Measurements from ENCODE around the gene DSCAM.

Gene DSCAM

GRCh38 chr21:40683349-40683748, 163.6 kb downstream of the DSCAM start:
- DNase-seq (ENCODE audit: low read depth, low spot score), result no peak
- H3K4me3 ChIP-seq (ENCODE audit: low read length), result no peak overlapping the region

GRCh38 chr21:40681164-40681859, 165.6 kb downstream of the DSCAM start:
- no peak for DNase-seq (ENCODE audit: low read depth, low spot score)
- no peak overlapping the region for H3K4me3 ChIP-seq (ENCODE audit: low read length)

- DNase-seq (ENCODE audit: low read depth, low spot score), result no peak
- no peak overlapping the region for H3K4me3 ChIP-seq (ENCODE audit: low read length)
Observed at GRCh38 chr21:40680311-40680710, 166.6 kb downstream of the DSCAM start.

- no peak overlapping the region for H3K4me3 ChIP-seq (ENCODE audit: low read length)
- no peak for DNase-seq (ENCODE audit: low read depth, low spot score)
Observed at GRCh38 chr21:40678681-40679284, 168.2 kb downstream of the DSCAM start.

- DNase-seq (ENCODE audit: low read depth, low spot score), result no peak
- no peak overlapping the region for H3K4me3 ChIP-seq (ENCODE audit: low read length)
Observed at GRCh38 chr21:40675017-40675416, 171.9 kb downstream of the DSCAM start.

GRCh38 chr21:40672602-40673001, 174.4 kb downstream of the DSCAM start:
- H3K4me3 ChIP-seq (ENCODE audit: low read length), result no peak overlapping the region
- no peak for DNase-seq (ENCODE audit: low read depth, low spot score)

- DNase-seq (ENCODE audit: low read depth, low spot score), result no peak
- H3K4me3 ChIP-seq (ENCODE audit: low read length), result no peak overlapping the region
Observed at GRCh38 chr21:40671716-40672115, 175.2 kb downstream of the DSCAM start.

GRCh38 chr21:40668555-40669275, 178.2 kb downstream of the DSCAM start:
- no peak overlapping the region for H3K4me3 ChIP-seq (ENCODE audit: low read length)
- no peak for DNase-seq (ENCODE audit: low read depth, low spot score)

- DNase-seq (ENCODE audit: low read depth, low spot score), result no peak
- H3K4me3 ChIP-seq (ENCODE audit: low read length), result no peak overlapping the region
Observed at GRCh38 chr21:40667967-40668366, 179.0 kb downstream of the DSCAM start.

GRCh38 chr21:40662889-40663288, 184.1 kb downstream of the DSCAM start:
- no peak for DNase-seq (ENCODE audit: low read depth, low spot score)
- no peak overlapping the region for H3K4me3 ChIP-seq (ENCODE audit: low read length)

- H3K4me3 ChIP-seq (ENCODE audit: low read length), result no peak overlapping the region
- no peak for DNase-seq (ENCODE audit: low read depth, low spot score)
Observed at GRCh38 chr21:40660461-40660860, 186.5 kb downstream of the DSCAM start.

- H3K4me3 ChIP-seq (ENCODE audit: low read length), result no peak overlapping the region
- DNase-seq (ENCODE audit: low read depth, low spot score), result no peak
Observed at GRCh38 chr21:40658311-40658710, 188.6 kb downstream of the DSCAM start.

- H3K4me3 ChIP-seq (ENCODE audit: low read length), result no peak overlapping the region
- no peak for DNase-seq (ENCODE audit: low read depth, low spot score)
Observed at GRCh38 chr21:40652436-40652835, 194.5 kb downstream of the DSCAM start.

- no peak overlapping the region for H3K4me3 ChIP-seq (ENCODE audit: low read length)
Observed at GRCh38 chr21:40647706-40648105, 199.3 kb downstream of the DSCAM start.

GRCh38 chr21:40646651-40647050, 200.3 kb downstream of the DSCAM start:
- DNase-seq (ENCODE audit: low read depth, low spot score), result no peak

More at GRCh38 chr21:40647706-40648105, 199.3 kb downstream of the DSCAM start:
- DNase-seq (ENCODE audit: low read depth, low spot score), result no peak

GRCh38 chr21:40641042-40641441, 205.9 kb downstream of the DSCAM start:
- no peak for DNase-seq (ENCODE audit: low read depth, low spot score)
- no peak overlapping the region for H3K4me3 ChIP-seq (ENCODE audit: low read length)

More at GRCh38 chr21:40646651-40647050, 200.3 kb downstream of the DSCAM start:
- no peak overlapping the region for H3K4me3 ChIP-seq (ENCODE audit: low read length)

GRCh38 chr21:40640266-40640789, 206.6 kb downstream of the DSCAM start:
- no peak for DNase-seq (ENCODE audit: low read depth, low spot score)
- no peak overlapping the region for H3K4me3 ChIP-seq (ENCODE audit: low read length)

- no peak for DNase-seq (ENCODE audit: low read depth, low spot score)
- no peak overlapping the region for H3K4me3 ChIP-seq (ENCODE audit: low read length)
Observed at GRCh38 chr21:40639616-40640194, 207.3 kb downstream of the DSCAM start.

GRCh38 chr21:40638466-40639251, 208.3 kb downstream of the DSCAM start:
- no peak overlapping the region for H3K4me3 ChIP-seq (ENCODE audit: low read length)
- DNase-seq (ENCODE audit: low read depth, low spot score), result no peak

Measured in Jurkat, Clone E6-1 (cell line).